NCI-H345 treated with DMSO at 0.1 percent for 48 hours (cell line): ENCODE results near the gene DNAH6.

Experiments used
- DNase-seq: peaks from one replicate; lab custom pipeline; 2025; ENCODE audit not compliant: unreplicated experiment; lab: John Stamatoyannopoulos, UW

DNAH6 gene

GRCh38 chr2:84687498-84688149 is 171.3 kb downstream of the DNAH6 start:
- DNase-seq: no peak

GRCh38 chr2:84690225-84690624 is 173.9 kb downstream of the DNAH6 start:
- DNase-seq: no peak

GRCh38 chr2:84694088-84694622 is 177.9 kb downstream of the DNAH6 start:
- no peak for DNase-seq

GRCh38 chr2:84697895-84698294 is 181.6 kb downstream of the DNAH6 start:
- no peak for DNase-seq

GRCh38 chr2:84700006-84700405 is 183.7 kb downstream of the DNAH6 start:
- no peak for DNase-seq

GRCh38 chr2:84701880-84702279 is 185.6 kb downstream of the DNAH6 start:
- no peak for DNase-seq

- no peak for DNase-seq
These were observed 186.6 kb downstream of the DNAH6 start for GRCh38 chr2:84702941-84703340.

- no peak for DNase-seq
These were observed 187.5 kb downstream of the DNAH6 start for GRCh38 chr2:84703831-84704230.

GRCh38 chr2:84704505-84705244 is 188.4 kb downstream of the DNAH6 start:
- no peak for DNase-seq

- DNase-seq: no peak
These were observed 189.6 kb downstream of the DNAH6 start for GRCh38 chr2:84705858-84706257.

- no peak for DNase-seq
These were observed 192.1 kb downstream of the DNAH6 start for GRCh38 chr2:84708442-84708841.

- no peak for DNase-seq
These were observed 195.4 kb downstream of the DNAH6 start for GRCh38 chr2:84711651-84712050.

- DNase-seq: no peak
These were observed 197.1 kb downstream of the DNAH6 start for GRCh38 chr2:84713441-84713840.

- DNase-seq: no peak
These were observed 200.3 kb downstream of the DNAH6 start for GRCh38 chr2:84716564-84716963.

GRCh38 chr2:84717302-84717701 is 201.0 kb downstream of the DNAH6 start:
- no peak for DNase-seq

- no peak for DNase-seq
These were observed 203.1 kb downstream of the DNAH6 start for GRCh38 chr2:84719434-84719833.

- no peak for DNase-seq
These were observed 207.5 kb downstream of the DNAH6 start for GRCh38 chr2:84723831-84724230.

- no peak for DNase-seq
These were observed 209.4 kb downstream of the DNAH6 start for GRCh38 chr2:84725717-84726116.

GRCh38 chr2:84727315-84727714 is 211.0 kb downstream of the DNAH6 start:
- no peak for DNase-seq

- no peak for DNase-seq
These were observed 212.9 kb downstream of the DNAH6 start for GRCh38 chr2:84729224-84729623.

- DNase-seq: no peak
These were observed 214.9 kb downstream of the DNAH6 start for GRCh38 chr2:84731185-84731584.
